Loucy (cell line): ENCODE measurements around the gene PBX1.

Experiments
- H2AFZ ChIP-seq: fragments of 200-600 bp; sonication (generic); 2 replicates; pipeline ENCODE4 v1.6.0; 2016; ENCODE audit warnings: antibody characterized with exemption, mild to moderate bottlenecking, low read length, moderate library complexity
- H3F3A ChIP-seq: fragments of 200-600 bp; 2 replicates; pipeline ENCODE4 v1.6.0; 2016; ENCODE audit warnings: antibody characterized with exemption, low read depth, mild to moderate bottlenecking
- H3K27me3 ChIP-seq: fragments of 200-600 bp; sonication (generic); 2 replicates; pipeline ENCODE4 v1.6.1; 2014; ENCODE audit warnings: low read length, mild to moderate bottlenecking; ENCODE audit not compliant: insufficient read depth, poor library complexity, severe bottlenecking
- H3K36me3 ChIP-seq: fragments of 200-600 bp; sonication (generic); 2 replicates; pipeline ENCODE4 v1.6.1; 2016; ENCODE audit warnings: low read length; ENCODE audit not compliant: insufficient read depth
- H3K4me1 ChIP-seq: fragments of 200-600 bp; sonication (generic); 2 replicates; pipeline ENCODE4 v1.5.1; 2014; ENCODE audit warnings: low read length, mild to moderate bottlenecking; ENCODE audit not compliant: insufficient read depth, poor library complexity, severe bottlenecking
- H3K4me2 ChIP-seq: fragments of 200-600 bp; sonication (generic); 2 replicates; pipeline ENCODE4 v1.6.0; 2014; ENCODE audit warnings: antibody characterized with exemption, low read length, low read depth, mild to moderate bottlenecking; ENCODE audit not compliant: poor library complexity, severe bottlenecking
- H3K4me3 ChIP-seq: fragments of 200-600 bp; sonication (generic); 2 replicates; pipeline ENCODE4 v1.5.1; 2014; ENCODE audit warnings: low read length, mild to moderate bottlenecking, mixed read lengths; ENCODE audit not compliant: poor library complexity, severe bottlenecking
- H3K79me2 ChIP-seq: fragments of 200-600 bp; sonication (generic); 2 replicates; pipeline ENCODE4 v1.6.1; 2014; ENCODE audit warnings: low read length; ENCODE audit not compliant: insufficient read depth
- H3K9ac ChIP-seq: fragments of 200-600 bp; sonication (generic); 2 replicates; pipeline ENCODE4 v1.6.0; 2014; ENCODE audit warnings: mild to moderate bottlenecking, low read depth, low read length, moderate library complexity; ENCODE audit not compliant: poor library complexity, severe bottlenecking
- H3K9me2 ChIP-seq: fragments of 200-600 bp; sonication (generic); replicated peaks from 2 replicates; pipeline ENCODE4 v1.6.1; 2016; ENCODE audit warnings: low read depth, low read length, mixed read lengths
- H3K9me3 ChIP-seq: fragments of 200-600 bp; sonication (generic); 2 replicates; pipeline ENCODE4 v1.6.1; 2014; ENCODE audit warnings: mild to moderate bottlenecking, antibody characterized with exemption, low read length, low read depth; ENCODE audit not compliant: insufficient read depth
- H4K20me1 ChIP-seq: fragments of 200-600 bp; sonication (generic); 2 replicates; pipeline ENCODE4 v1.6.0; 2014; ENCODE audit warnings: antibody characterized with exemption, low read length, mild to moderate bottlenecking; ENCODE audit not compliant: insufficient read depth, poor library complexity, severe bottlenecking
- CTCF ChIP-seq: fragments of 200-600 bp; sonication (generic); conservative IDR thresholded peaks from 2 replicates; pipeline ENCODE4 v1.5.1; 2014; ENCODE audit warnings: mild to moderate bottlenecking, antibody characterized with exemption, low read length
- EZH2phosphoT487 ChIP-seq: fragments of 200-600 bp; IDR thresholded peaks from 2 replicates; pipeline ENCODE4 v1.6.1; 2018; ENCODE audit warnings: antibody characterized with exemption, mild to moderate bottlenecking, moderate library complexity, borderline replicate concordance

The PBX1 gene

GRCh38 chr1:164595212-164595611 lies 36.2 kb downstream of the PBX1 start:
- no peak overlapping the region for H3K4me3 ChIP-seq
- H2AFZ ChIP-seq, result no peak overlapping the region
- no peaks in the 10 kb centered on the region for H3K36me3 ChIP-seq
- H3K9me3 ChIP-seq, result 0 out of 2 replicates have a peak, but pooled peaks cover 3% of the 10 kb centered on the region
- H3F3A ChIP-seq, result no peaks in the 10 kb centered on the region
- no peaks in the 10 kb centered on the region for H3K79me2 ChIP-seq
- H3K27me3 ChIP-seq, result no peaks in the 10 kb centered on the region
- no peaks in the 10 kb centered on the region for H3K9me2 ChIP-seq
- no peak overlapping the region for H3K9ac ChIP-seq
- TF ChIP-seq CTCF (no peak), EZH2phosphoT487 (no peak)
- H3K4me1 ChIP-seq, result no peaks in the 10 kb centered on the region
- H3K4me2 ChIP-seq, result no peak overlapping the region
- H4K20me1 ChIP-seq, result no peaks in the 10 kb centered on the region

GRCh38 chr1:164596172-164596571 lies 37.2 kb downstream of the PBX1 start:
- Histone ChIP-seq H3K27me3 (no peaks in the 10 kb centered on the region), H3K9ac (no peak overlapping the region), H3K9me2 (no peaks in the 10 kb centered on the region), H3K79me2 (no peaks in the 10 kb centered on the region), H4K20me1 (no peaks in the 10 kb centered on the region), H2AFZ (no peak overlapping the region), H3K4me2 (no peak overlapping the region), H3K4me1 (no peaks in the 10 kb centered on the region), H3F3A (no peaks in the 10 kb centered on the region), H3K36me3 (no peaks in the 10 kb centered on the region), H3K9me3 (0 out of 2 replicates have a peak, but pooled peaks cover 3% of the 10 kb centered on the region), H3K4me3 (no peak overlapping the region)
- TF ChIP-seq EZH2phosphoT487 (no peak), CTCF (no peak)

DNA sequence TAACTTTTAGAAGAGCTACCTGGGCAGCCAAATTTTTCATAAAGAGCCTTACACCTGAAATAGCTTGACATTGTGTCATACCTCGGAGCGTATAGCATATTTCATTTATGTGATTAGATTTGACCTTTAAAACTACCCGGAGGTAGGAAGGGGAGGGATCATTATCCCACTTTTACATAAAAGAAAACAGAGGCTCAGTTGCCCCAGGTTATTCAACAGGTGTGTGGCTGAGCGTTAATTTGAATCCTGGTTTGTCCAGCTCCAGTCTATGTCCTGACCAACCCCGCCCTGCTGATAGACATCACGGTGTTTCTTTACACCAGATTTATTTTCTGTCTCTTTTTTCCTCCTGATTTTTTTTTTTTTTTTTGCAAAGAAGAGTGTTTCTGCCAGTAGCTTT lies 39.7 kb downstream of the PBX1 start:
- Histone ChIP-seq H3K9me2 (no peaks in the 10 kb centered on the region), H3K4me3 (no peak overlapping the region), H3K9me3 (0 out of 2 replicates have a peak, but pooled peaks cover 3% of the 10 kb centered on the region), H4K20me1 (no peaks in the 10 kb centered on the region), H3K4me2 (no peak overlapping the region), H3K9ac (no peak overlapping the region), H3K79me2 (no peaks in the 10 kb centered on the region), H3K36me3 (no peaks in the 10 kb centered on the region), H3K27me3 (no peaks in the 10 kb centered on the region), H3F3A (no peaks in the 10 kb centered on the region), H3K4me1 (no peaks in the 10 kb centered on the region), H2AFZ (no peak overlapping the region)
- TF ChIP-seq EZH2phosphoT487 (no peak), CTCF (no peak)
